GM23338 (cell line): Measurements from ENCODE around the gene STAC2. TPM values are rescaled to one million over a fixed set of nuclear protein-coding genes. Genes with fewer than 3 reads are reported as not detected.

ENCODE experiments used
- ATAC-seq: fragments of 200-7000 bp; cut with Tn5 transposase; 3 replicates; pipeline ENCODE4 v1.9.1; 2020
- DNase-seq: peaks from one replicate; pipeline ENCODE4 v3.0.0-alpha.2; 2015; ENCODE audit warnings: low spot score
- H2AFZ ChIP-seq: fragments of 200-600 bp; sonication (generic); 2 replicates; pipeline ENCODE4 v1.8.0; 2016; ENCODE audit warnings: antibody characterized with exemption, mild to moderate bottlenecking, moderate library complexity
- H3F3A ChIP-seq: fragments of 200-600 bp; sonication (generic); replicated peaks from 2 replicates; pipeline ENCODE4 v1.8.0; 2017; ENCODE audit warnings: antibody characterized with exemption, mixed run types, low read depth
- H3K27ac ChIP-seq: fragments of 200-600 bp; sonication (generic); 2 replicates; pipeline ENCODE4 v1.6.1; 2016; ENCODE audit warnings: low read depth
- H3K27me3 ChIP-seq: fragments of 200-600 bp; sonication (generic); 2 replicates; pipeline ENCODE4 v1.8.0; 2016; ENCODE audit warnings: mild to moderate bottlenecking, mixed run types, moderate library complexity; ENCODE audit not compliant: insufficient read depth
- H3K36me3 ChIP-seq: fragments of 200-600 bp; sonication (generic); 2 replicates; pipeline ENCODE4 v1.8.0; 2016; ENCODE audit warnings: mild to moderate bottlenecking; ENCODE audit not compliant: insufficient read depth
- H3K4me1 ChIP-seq: fragments of 200-600 bp; sonication (generic); 2 replicates; pipeline ENCODE4 v1.8.0; 2016; ENCODE audit warnings: mild to moderate bottlenecking, moderate library complexity; ENCODE audit not compliant: insufficient read depth
- H3K4me2 ChIP-seq: fragments of 200-600 bp; sonication (generic); 2 replicates; pipeline ENCODE4 v1.7.1; 2017; ENCODE audit warnings: mixed run types
- H3K4me3 ChIP-seq: fragments of 200-600 bp; sonication (generic); 2 replicates; pipeline ENCODE4 v1.6.1; 2016; ENCODE audit warnings: mixed run types
- H3K79me2 ChIP-seq: fragments of 200-600 bp; sonication (generic); replicated peaks from 2 replicates; pipeline ENCODE4 v1.8.0; 2017; ENCODE audit warnings: mild to moderate bottlenecking; ENCODE audit not compliant: insufficient read depth
- H3K9me2 ChIP-seq: fragments of 200-600 bp; sonication (generic); 2 replicates; pipeline ENCODE4 v1.8.0; 2017; ENCODE audit not compliant: insufficient read depth
- H4K20me1 ChIP-seq: fragments of 200-600 bp; sonication (generic); replicated peaks from 2 replicates; pipeline ENCODE4 v1.8.0; 2017; ENCODE audit warnings: mild to moderate bottlenecking; ENCODE audit not compliant: insufficient read depth
- H3K27ac Mint-ChIP-seq: 2 replicates; pipeline ENCODE4 v1.8.0; 2020; ENCODE audit warnings: inconsistent platforms, mild to moderate bottlenecking, moderate library complexity, mixed read lengths
- H3K27me3 Mint-ChIP-seq: 3 replicates; pipeline ENCODE4 v1.8.0; 2022; ENCODE audit warnings: low read depth, mild to moderate bottlenecking, moderate library complexity, mixed read lengths, inconsistent platforms; ENCODE audit not compliant: insufficient read depth, poor library complexity
- H3K36me3 Mint-ChIP-seq: 3 replicates; pipeline ENCODE4 v1.8.0; 2021; ENCODE audit warnings: low read depth, mild to moderate bottlenecking, inconsistent platforms, moderate library complexity, mixed read lengths
- H3K4me1 Mint-ChIP-seq: 3 replicates; pipeline ENCODE4 v1.8.0; 2020; ENCODE audit warnings: mild to moderate bottlenecking, inconsistent platforms, mixed read lengths
- H3K4me3 Mint-ChIP-seq: 3 replicates; pipeline ENCODE4 v1.8.0; 2021; ENCODE audit warnings: moderate library complexity, mild to moderate bottlenecking, inconsistent platforms, mixed read lengths
- H3K9me3 Mint-ChIP-seq: 3 replicates; pipeline ENCODE4 v1.8.0; 2020; ENCODE audit warnings: moderate library complexity, mild to moderate bottlenecking, inconsistent platforms, mixed read lengths
- EZH2 ChIP-seq: fragments of 200-600 bp; sonication (generic); IDR thresholded peaks from one replicate; pipeline ENCODE4 v1.8.0; 2017; ENCODE audit warnings: antibody characterized with exemption, mild to moderate bottlenecking, low read depth; ENCODE audit not compliant: unreplicated experiment
- EZH2phosphoT487 ChIP-seq: fragments of 200-600 bp; sonication (generic); IDR thresholded peaks from one replicate; pipeline ENCODE4 v1.8.1; 2018; ENCODE audit warnings: antibody characterized with exemption; ENCODE audit not compliant: unreplicated experiment
- JUNB ChIP-seq: IDR thresholded peaks from one replicate; pipeline ENCODE4 v1.6.1; 2016; ENCODE audit warnings: antibody characterized with exemption; ENCODE audit not compliant: unreplicated experiment
- ZNF114 ChIP-seq: fragments of 250-450 bp; sonication (Bioruptor Pico); IDR thresholded peaks from 2 replicates; pipeline ENCODE4 v1.5.0; 2020; ENCODE audit warnings: mild to moderate bottlenecking, moderate library complexity
- ZNF462 ChIP-seq: fragments of 250-450 bp; sonication (Bioruptor Pico); IDR thresholded peaks from 2 replicates; pipeline ENCODE4 v1.5.0; 2020; ENCODE audit warnings: mild to moderate bottlenecking, moderate library complexity
- polyA plus RNA-seq: library from polyadenylated mRNA; unstranded; fragments of >200 nt; fragmentation: Nextera tagmentation; extraction: Ambion mirVana; gene quantifications from 2 replicates; pipeline ENCODE4 v1.2.1, GENCODE V29; 2016
- total RNA-seq: library from RNA; depleted of rRNA; stranded (reverse); fragments of >200 nt; shearing (Covaris generic); gene quantifications from 2 replicates; pipeline ENCODE4 v1.2.3, GENCODE V29; 2014
- TF ChIP-seq, protein P1 (sequence below), 2 experiments: fragments of 200-600 bp in 1 of 2; sonication (generic) in 1 of 2; conservative IDR thresholded peaks; 2 replicates each; pipeline versions ENCODE4 v1.5.1 to v1.6.1; 2016 to 2017; ENCODE audit warnings: antibody characterized with exemption in 2 of 2, low read depth in 2 of 2, mild to moderate bottlenecking in 2 of 2, moderate library complexity in 1 of 2

STAC2 gene
- total and polyA plus RNA-seq, 2 experiments from 2014 or later, result 1.9 to 3.1 TPM

DNA sequence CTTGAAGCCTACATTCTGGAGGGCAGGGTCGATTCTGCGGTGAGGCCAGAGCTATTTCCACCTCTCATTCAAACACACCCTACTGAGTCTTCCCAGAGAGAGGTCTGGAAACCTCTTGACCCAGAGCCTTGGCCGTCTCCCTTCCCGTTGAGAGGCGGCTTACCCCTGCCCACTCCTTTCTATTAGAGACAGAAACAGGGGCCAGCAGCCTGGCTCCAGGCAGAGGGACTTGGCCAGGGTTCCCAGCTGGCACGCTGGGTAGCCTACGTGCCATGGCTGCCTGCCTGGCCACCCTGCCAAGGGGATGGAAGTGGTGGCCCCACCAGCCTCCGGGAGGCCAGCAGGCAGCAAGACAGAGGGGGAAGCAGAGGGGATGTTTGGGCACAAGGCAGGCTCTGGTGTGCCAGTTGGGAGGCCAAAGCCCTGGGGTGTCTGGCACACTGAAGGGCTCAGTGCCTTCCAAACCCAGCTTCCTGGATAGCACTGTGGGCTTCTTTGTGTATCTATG, 6.0 kb downstream of the STAC2 start:
- H3K4me3 Mint-ChIP-seq, result no peak overlapping the region
- Histone ChIP-seq H3F3A (0 out of 2 replicates have a peak, but pooled peaks cover 8% of the 10 kb centered on the region), H3K4me2 (no peak overlapping the region), H3K9me2 (no peaks in the 10 kb centered on the region), H4K20me1 (no peaks in the 10 kb centered on the region), H2AFZ (no peak overlapping the region), H3K36me3 (no peaks in the 10 kb centered on the region), H3K4me3 (no peak overlapping the region), H3K27ac (no peak overlapping the region), H3K27me3 (peaks cover 44% of the 10 kb centered on the region), H3K4me1 (peaks cover 15% of the 10 kb centered on the region), H3K79me2 (no peaks in the 10 kb centered on the region)
- H3K4me1 Mint-ChIP-seq, result peaks cover 17% of the 10 kb centered on the region
- no peaks in the 10 kb centered on the region; the same call in 2 of the 3 replicates for H3K36me3 Mint-ChIP-seq
- H3K9me3 Mint-ChIP-seq, result no peaks in the 10 kb centered on the region; the same call in 2 of the 3 replicates
- ATAC-seq (no peak), DNase-seq (no peak)
- peaks cover 46% of the 10 kb centered on the region for H3K27me3 Mint-ChIP-seq
- no peak for TF ChIP-seq EZH2
- no peak for TF ChIP-seq JUNB
- TF ChIP-seq ZNF462, result no peak
- H3K27ac Mint-ChIP-seq, result no peak overlapping the region

- no peak for DNase-seq
- no peaks in the 10 kb centered on the region for H4K20me1 ChIP-seq
- Mint-ChIP-seq H3K27me3 (peaks cover 38% of the 10 kb centered on the region), H3K27ac (no peak overlapping the region), H3K36me3 (no peaks in the 10 kb centered on the region; the same call in 2 of the 3 replicates), H3K4me1 (peaks cover 15% of the 10 kb centered on the region), H3K4me3 (no peak overlapping the region; the same call in 2 of the 3 replicates), H3K9me3 (no peaks in the 10 kb centered on the region; the same call in 2 of the 3 replicates)
- H3F3A ChIP-seq, result 0 out of 2 replicates have a peak, but pooled peaks cover 2% of the 10 kb centered on the region
- no peaks in the 10 kb centered on the region for H3K79me2 ChIP-seq
- H3K4me3 ChIP-seq, result no peak overlapping the region
- no peak for ATAC-seq
- H3K4me2 ChIP-seq, result no peak overlapping the region
- H3K36me3 ChIP-seq, result no peaks in the 10 kb centered on the region
- peaks cover 36% of the 10 kb centered on the region for H3K27me3 ChIP-seq
- no peak overlapping the region for H3K27ac ChIP-seq
- H3K4me1 ChIP-seq, result peaks cover 10% of the 10 kb centered on the region
- H2AFZ ChIP-seq, result no peak overlapping the region
- no peaks in the 10 kb centered on the region for H3K9me2 ChIP-seq
- TF ChIP-seq EZH2phosphoT487, result no peak
- TF ChIP-seq, protein P1, sequence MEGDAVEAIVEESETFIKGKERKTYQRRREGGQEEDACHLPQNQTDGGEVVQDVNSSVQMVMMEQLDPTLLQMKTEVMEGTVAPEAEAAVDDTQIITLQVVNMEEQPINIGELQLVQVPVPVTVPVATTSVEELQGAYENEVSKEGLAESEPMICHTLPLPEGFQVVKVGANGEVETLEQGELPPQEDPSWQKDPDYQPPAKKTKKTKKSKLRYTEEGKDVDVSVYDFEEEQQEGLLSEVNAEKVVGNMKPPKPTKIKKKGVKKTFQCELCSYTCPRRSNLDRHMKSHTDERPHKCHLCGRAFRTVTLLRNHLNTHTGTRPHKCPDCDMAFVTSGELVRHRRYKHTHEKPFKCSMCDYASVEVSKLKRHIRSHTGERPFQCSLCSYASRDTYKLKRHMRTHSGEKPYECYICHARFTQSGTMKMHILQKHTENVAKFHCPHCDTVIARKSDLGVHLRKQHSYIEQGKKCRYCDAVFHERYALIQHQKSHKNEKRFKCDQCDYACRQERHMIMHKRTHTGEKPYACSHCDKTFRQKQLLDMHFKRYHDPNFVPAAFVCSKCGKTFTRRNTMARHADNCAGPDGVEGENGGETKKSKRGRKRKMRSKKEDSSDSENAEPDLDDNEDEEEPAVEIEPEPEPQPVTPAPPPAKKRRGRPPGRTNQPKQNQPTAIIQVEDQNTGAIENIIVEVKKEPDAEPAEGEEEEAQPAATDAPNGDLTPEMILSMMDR (conservative IDR thresholded peaks at IDR 0.05; ENCODE audit: low read depth in 2 of 2), result no peak
- no peak for TF ChIP-seq ZNF114 (CRISPR knock-in tag)
These were observed 6.8 kb downstream of the STAC2 start for GRCh38 chr17:39218906-39219305.
